ENCODE measurements around the gene SNX6. TPM values are rescaled to one million over a fixed set of nuclear protein-coding genes. Genes with fewer than 3 reads are reported as not detected.

SNX6 gene
- total and polyA plus RNA-seq, 2 experiments from 2014 or later, result 110 to 157 TPM

- Mint-ChIP-seq H3K27me3 (ENCODE audit: insufficient read depth, low read depth, poor library complexity) (peaks cover 2% of the 10 kb centered on the region), H3K27ac (no peak overlapping the region), H3K36me3 (ENCODE audit: low read depth) (no peaks in the 10 kb centered on the region), H3K4me1 (no peaks in the 10 kb centered on the region), H3K9me3 (no peaks in the 10 kb centered on the region), H3K4me3 (no peak overlapping the region)
- no peak overlapping the region for H2AFZ ChIP-seq
- no peaks in the 10 kb centered on the region for H3K4me1 ChIP-seq (ENCODE audit: insufficient read depth)
- no peak overlapping the region for H3K4me3 ChIP-seq
- H3K36me3 ChIP-seq (ENCODE audit: insufficient read depth), result no peaks in the 10 kb centered on the region
- ATAC-seq (no peak), DNase-seq (ENCODE audit: low spot score) (no peak)
- TF ChIP-seq ETS1 (IDR thresholded peaks at IDR 0.05), result no peak
- no peak for TF ChIP-seq POLR2AphosphoS5 (IDR thresholded peaks at IDR 0.05; ENCODE audit: low read depth)
- TF ChIP-seq ZNF331 (CRISPR knock-in tag; IDR thresholded peaks at IDR 0.05; ENCODE audit: low read depth), result no peak
- TF ChIP-seq REST (IDR thresholded peaks at IDR 0.05; ENCODE audit: unreplicated experiment), result no peak
- TF ChIP-seq JUNB (IDR thresholded peaks at IDR 0.05; ENCODE audit: unreplicated experiment), result no peak
- no peak for TF ChIP-seq CREB1 (CRISPR knock-in tag; IDR thresholded peaks at IDR 0.05; ENCODE audit: low read depth)
- no peak for TF ChIP-seq STAT1 (IDR thresholded peaks at IDR 0.05; ENCODE audit: unreplicated experiment)
- no peak for TF ChIP-seq EZH2 (IDR thresholded peaks at IDR 0.05; ENCODE audit: low read depth, unreplicated experiment)
- TF ChIP-seq EZH2phosphoT487 (IDR thresholded peaks at IDR 0.05; ENCODE audit: unreplicated experiment), result no peak
- no peak for TF ChIP-seq CTCF (conservative IDR thresholded peaks at IDR 0.05; ENCODE audit: low read depth in 2 of 2)
- TF ChIP-seq ZNF114 (CRISPR knock-in tag; IDR thresholded peaks at IDR 0.05), result no peak
- TF ChIP-seq ZNF462 (CRISPR knock-in tag; IDR thresholded peaks at IDR 0.05), result no peak
- TF ChIP-seq NANOG (IDR thresholded peaks at IDR 0.05; ENCODE audit: borderline replicate concordance), result no peak
- no peaks in the 10 kb centered on the region for H3K27me3 ChIP-seq (ENCODE audit: insufficient read depth)
- no peaks in the 10 kb centered on the region; the same call in 1 of the 2 replicates for H3K9me2 ChIP-seq (ENCODE audit: insufficient read depth)
- no peak overlapping the region for H3K4me2 ChIP-seq
- H3K27ac ChIP-seq (ENCODE audit: low read depth), result no peak overlapping the region
- no peaks in the 10 kb centered on the region for H3F3A ChIP-seq (replicated peaks; ENCODE audit: low read depth)
- H3K79me2 ChIP-seq (replicated peaks; ENCODE audit: insufficient read depth), result no peaks in the 10 kb centered on the region
- H4K20me1 ChIP-seq (replicated peaks; ENCODE audit: insufficient read depth), result no peaks in the 10 kb centered on the region
Observed at GRCh38 chr14:34660796-34661195, 30.8 kb upstream of the SNX6 start.
